Activated CD8-positive, alpha-beta T cell treated with anti-CD3 and anti-CD28 coated beads for 36 hours (primary cell): ENCODE results near the gene GPSM3. TPM values are rescaled to one million over a fixed set of nuclear protein-coding genes. Genes with fewer than 3 reads are reported as not detected.

ENCODE experiments used
- ATAC-seq: fragments of 200-7000 bp; cut with Tn5 transposase; one replicate; pipeline ENCODE4 v1.10.0; 2021; ENCODE audit warnings: mild to moderate bottlenecking, moderate library complexity
- CTCF ChIA-PET: fragments of 350-600 bp; sonication (Branson Sonifier 250); formaldehyde crosslinking; loops from one replicate; lab custom pipeline; 2021; ENCODE audit warnings: antibody characterized with exemption; lab: Charles Lee
- POLR2A ChIA-PET: fragments of 350-600 bp; sonication (Branson Sonifier 250); formaldehyde crosslinking; loops from one replicate; lab custom pipeline; 2021; ENCODE audit warnings: antibody characterized with exemption; lab: Charles Lee
- DNase-seq: peaks from one replicate; pipeline ENCODE4 v3.0.0-alpha.2; 2020
- H3K27ac Mint-ChIP-seq: one replicate; pipeline ENCODE4 v1.8.0; 2021; ENCODE audit warnings: mild to moderate bottlenecking, mixed read lengths
- H3K27me3 Mint-ChIP-seq: one replicate; pipeline ENCODE4 v1.8.0; 2021; ENCODE audit warnings: mixed read lengths
- H3K36me3 Mint-ChIP-seq: one replicate; pipeline ENCODE4 v1.8.0; 2021; ENCODE audit warnings: low read depth, mixed read lengths
- H3K4me1 Mint-ChIP-seq: one replicate; pipeline ENCODE4 v1.8.0; 2021; ENCODE audit warnings: low read depth, mixed read lengths
- H3K4me3 Mint-ChIP-seq: one replicate; pipeline ENCODE4 v1.8.0; 2021; ENCODE audit warnings: mild to moderate bottlenecking, moderate library complexity, mixed read lengths
- H3K9me3 Mint-ChIP-seq: one replicate; pipeline ENCODE4 v1.8.0; 2021; ENCODE audit warnings: mixed read lengths
- CTCF ChIP-seq: fragments of 200-600 bp; IDR thresholded peaks from one replicate; pipeline ENCODE4 v1.8.0; 2022; ENCODE audit warnings: antibody characterized with exemption, mild to moderate bottlenecking
- intact Hi-C: fragments of 100-400 bp; cut with micrococcal nuclease; formaldehyde crosslinking; loops from one replicate; pipeline ENCODE4 v1.10.0; 2022
- total RNA-seq, 2 experiments: library from RNA; stranded (reverse); gene quantifications; one replicate each; pipeline ENCODE4 v1.2.3, GENCODE V29; 2021

GPSM3 gene
- total RNA-seq, 2 experiments from 2014 or later: 67.8 to 68.7 TPM

GRCh38 chr6:32218167-32218566 lies 25.7 kb upstream of the GPSM3 start:
- H3K4me3 Mint-ChIP-seq: no peak overlapping the region
- no peaks in the 10 kb centered on the region for H3K27me3 Mint-ChIP-seq
- no peak for TF ChIP-seq CTCF
- ChIA-PET CTCF (no interaction called here), POLR2A (no interaction called here)
- intact Hi-C loops: no loop called here
- no peak for DNase-seq
- H3K4me1 Mint-ChIP-seq: peaks cover 9% of the 10 kb centered on the region
- no peaks in the 10 kb centered on the region for H3K36me3 Mint-ChIP-seq
- no peak for ATAC-seq
- no peak overlapping the region for H3K27ac Mint-ChIP-seq
- no peaks in the 10 kb centered on the region for H3K9me3 Mint-ChIP-seq

GRCh38 chr6:32216998-32217397 lies 24.6 kb upstream of the GPSM3 start:
- H3K27me3 Mint-ChIP-seq: no peaks in the 10 kb centered on the region
- POLR2A ChIA-PET: no interaction called here
- ATAC-seq: no peak

GRCh38 chr6:32216285-32216684 lies 23.8 kb upstream of the GPSM3 start:
- POLR2A ChIA-PET: no interaction called here
- CTCF ChIA-PET: no interaction called here
- intact Hi-C loops: no loop called here
- no peaks in the 10 kb centered on the region for H3K36me3 Mint-ChIP-seq
- no peak overlapping the region for H3K27ac Mint-ChIP-seq
- H3K9me3 Mint-ChIP-seq: no peaks in the 10 kb centered on the region
- no peaks in the 10 kb centered on the region for H3K27me3 Mint-ChIP-seq
- H3K4me3 Mint-ChIP-seq: no peak overlapping the region
- DNase-seq (no peak), ATAC-seq (no peak)
- H3K4me1 Mint-ChIP-seq: no peaks in the 10 kb centered on the region
- no peak for TF ChIP-seq CTCF

More at GRCh38 chr6:32216998-32217397, 24.6 kb upstream of the GPSM3 start:
- DNase-seq: no peak
- no peak overlapping the region for H3K27ac Mint-ChIP-seq
- CTCF ChIA-PET: no interaction called here
- no peaks in the 10 kb centered on the region for H3K36me3 Mint-ChIP-seq
- no peak for TF ChIP-seq CTCF
- intact Hi-C loops: no loop called here
- H3K4me3 Mint-ChIP-seq: no peak overlapping the region
- H3K4me1 Mint-ChIP-seq: no peaks in the 10 kb centered on the region
- H3K9me3 Mint-ChIP-seq: no peaks in the 10 kb centered on the region

- no peak for ATAC-seq
- TF ChIP-seq CTCF: no peak
- intact Hi-C loops: no loop called here
- Mint-ChIP-seq H3K9me3 (no peaks in the 10 kb centered on the region), H3K27me3 (no peaks in the 10 kb centered on the region), H3K4me3 (no peak overlapping the region), H3K27ac (no peak overlapping the region), H3K4me1 (no peaks in the 10 kb centered on the region), H3K36me3 (no peaks in the 10 kb centered on the region)
- POLR2A ChIA-PET: interaction anchor here (0.6 kb wide), 1 partner anchor 70 kb away, joined by 3 read pairs; no protein-coding TSS in a partner anchor
- CTCF ChIA-PET: no interaction called here
- DNase-seq: no peak
These were observed 23.2 kb upstream of the GPSM3 start for GRCh38 chr6:32215617-32216016.

GRCh38 chr6:32214126-32214525 lies 21.7 kb upstream of the GPSM3 start:
- TF ChIP-seq CTCF: no peak
- Mint-ChIP-seq H3K27me3 (no peaks in the 10 kb centered on the region), H3K27ac (no peak overlapping the region), H3K4me1 (no peaks in the 10 kb centered on the region), H3K4me3 (no peak overlapping the region), H3K36me3 (no peaks in the 10 kb centered on the region), H3K9me3 (no peaks in the 10 kb centered on the region)
- ATAC-seq: no peak
- DNase-seq: no peak
- intact Hi-C loops: no loop called here
- ChIA-PET CTCF (no interaction called here), POLR2A (no interaction called here)
